ENCODE results near the gene PGA3. TPM values are rescaled to one million over a fixed set of nuclear protein-coding genes. Genes with fewer than 3 reads are reported as not detected.
"Not testable (repeated sequence)": the region's sequence is repeated elsewhere in the genome, so short reads cannot be mapped to it uniquely, and the experiment has no call there.

Gene PGA3
- polyA plus RNA-seq, 1 donor: not detected

DNA sequence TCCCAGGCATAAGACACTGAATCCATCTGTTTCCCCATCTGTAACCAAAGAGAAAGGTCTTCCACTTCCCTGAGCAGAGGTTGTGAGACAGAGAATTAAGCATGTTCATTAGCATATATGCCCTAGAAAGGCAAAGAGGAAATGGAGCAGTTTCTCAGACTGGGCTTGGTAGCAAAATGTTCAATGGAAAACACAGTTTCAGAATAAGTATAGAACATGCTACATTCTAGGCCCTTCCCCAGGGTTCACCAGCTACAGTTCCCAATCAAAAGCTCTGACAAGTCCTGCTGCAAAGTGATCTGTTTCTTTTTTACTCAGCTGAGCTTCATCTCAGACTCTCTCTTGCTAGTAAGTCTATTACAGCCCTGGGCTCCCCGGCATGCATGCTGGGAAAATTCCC, 49.0 kb downstream of the PGA3 start:
- not testable (repeated sequence) for DNase-seq

DNA sequence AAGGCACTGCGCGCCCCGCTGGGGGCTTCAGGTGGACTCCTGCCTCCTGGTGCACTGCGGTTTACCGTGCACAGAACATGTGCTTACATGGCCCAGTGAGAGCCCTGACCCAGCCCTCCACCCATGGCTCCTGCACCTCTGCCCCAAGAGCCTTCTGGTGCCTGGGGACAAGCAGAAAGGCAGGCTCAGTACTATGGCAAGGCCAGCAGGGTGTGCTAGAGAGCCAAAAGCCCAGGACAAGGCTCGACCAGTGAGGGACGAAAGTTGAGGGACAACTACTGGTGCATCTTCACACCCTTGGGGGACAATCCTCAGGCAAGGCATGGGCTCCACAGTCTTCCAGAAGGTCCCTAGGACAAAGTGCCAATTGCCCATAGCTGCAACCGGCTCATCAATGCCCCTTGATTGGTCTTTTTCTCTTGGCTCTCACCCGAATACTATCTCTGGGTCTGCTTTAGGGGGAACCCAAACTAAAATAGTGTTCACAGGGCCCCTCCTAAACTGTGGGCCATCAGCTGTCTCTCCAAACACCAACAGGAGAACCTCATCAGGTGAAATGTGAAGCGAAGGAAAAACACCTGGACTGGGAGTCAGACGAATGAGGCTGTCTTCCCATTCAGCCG, 51.2 kb downstream of the PGA3 start:
- no peak for DNase-seq

DNA sequence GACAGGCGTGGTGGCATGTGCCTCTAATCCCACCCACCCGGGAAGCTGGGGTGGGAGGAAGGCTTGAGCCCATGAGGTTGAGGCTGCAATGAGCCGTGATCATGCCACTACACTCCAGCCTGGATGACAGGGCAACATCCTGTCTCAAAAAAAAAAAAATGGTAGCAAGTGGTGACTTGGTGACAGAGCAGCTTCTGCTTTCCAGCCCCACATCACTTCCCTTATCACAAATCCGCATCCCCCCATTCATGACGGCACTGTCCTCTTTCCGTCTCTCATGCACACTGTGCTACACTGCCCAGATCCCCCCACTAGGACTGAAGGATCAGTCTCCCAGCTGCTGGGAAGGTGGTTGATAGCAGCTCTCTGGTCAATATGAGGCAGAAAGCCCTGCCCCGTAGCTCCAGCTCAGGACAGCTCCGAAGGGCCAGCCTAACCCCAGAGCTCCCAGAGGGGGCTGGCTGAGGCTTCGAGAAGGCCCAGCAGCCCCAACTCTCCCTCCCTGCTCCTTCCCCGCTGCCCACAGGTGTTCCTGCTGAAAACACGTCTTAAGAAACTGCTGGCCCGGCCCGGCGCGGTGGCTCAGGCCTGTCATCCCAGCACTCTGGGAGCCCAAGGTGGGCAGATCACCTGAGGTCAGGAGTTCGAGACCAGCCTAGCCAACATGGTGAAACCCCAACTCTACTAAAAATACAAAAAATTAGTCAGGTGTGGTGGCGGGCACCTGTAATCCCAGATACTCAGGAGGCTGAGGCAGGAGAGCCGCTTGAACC, 53.6 kb downstream of the PGA3 start:
- no peak for DNase-seq

DNA sequence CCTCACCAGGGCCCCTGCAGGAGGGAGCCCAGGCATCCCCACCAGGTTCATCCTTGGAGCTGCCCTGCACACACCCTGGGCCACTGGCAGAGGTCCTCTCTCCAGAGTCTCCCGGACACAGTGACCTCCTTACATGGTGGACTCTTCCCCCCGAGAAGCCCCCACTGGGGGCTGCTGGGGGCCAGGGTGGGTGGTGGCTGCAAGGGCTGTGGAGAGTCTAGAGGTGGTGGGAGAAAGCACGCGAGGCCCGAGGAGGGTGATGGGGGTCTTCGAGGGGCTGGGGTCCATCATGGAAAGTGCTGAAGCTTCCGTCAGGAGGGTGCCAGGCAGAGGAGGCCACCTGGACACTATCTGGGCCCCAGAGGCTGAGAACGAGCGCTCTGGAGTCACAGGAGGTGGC, 55.2 kb downstream of the PGA3 start:
- DNase-seq: no peak

DNA sequence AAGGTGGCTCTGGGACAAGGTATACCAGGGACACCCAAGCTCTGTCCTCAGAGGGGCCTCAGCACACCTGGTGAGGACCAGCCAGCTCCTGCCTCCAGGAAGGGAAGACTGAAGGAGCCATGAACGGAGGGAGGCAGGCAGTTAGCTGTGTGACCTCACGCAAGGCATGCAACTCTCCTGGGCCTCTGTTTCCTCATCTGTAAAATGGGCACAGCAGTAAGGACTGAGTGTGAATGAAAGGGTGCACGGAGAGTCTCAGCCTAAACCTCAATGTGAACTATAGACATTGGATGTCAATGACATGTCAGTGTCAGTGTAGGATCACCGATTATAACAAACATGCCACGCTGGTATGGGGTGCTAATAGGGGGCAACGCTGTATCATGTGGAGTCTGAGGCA, 56.0 kb downstream of the PGA3 start:
- no peak for DNase-seq

Other genes starting within 250 kb of the PGA3 start
- 0.40 TPM for gene CD6, start 231.8 kb upstream of the PGA3 start, polyA plus RNA-seq (ENCODE audit: insufficient read length)
- gene CD5, start 101.0 kb upstream of the PGA3 start, polyA plus RNA-seq (ENCODE audit: insufficient read length): 0.13 TPM
- 22.0 TPM for gene VPS37C, start 42.1 kb upstream of the PGA3 start, polyA plus RNA-seq (ENCODE audit: insufficient read length)
- gene PGA4, start 18.8 kb downstream of the PGA3 start, polyA plus RNA-seq (ENCODE audit: insufficient read length): 0.44 TPM
- 1.1 TPM for gene PGA5, start 37.7 kb downstream of the PGA3 start, polyA plus RNA-seq (ENCODE audit: insufficient read length)
- 4.9 TPM for gene VWCE, start 91.8 kb downstream of the PGA3 start, polyA plus RNA-seq (ENCODE audit: insufficient read length)
- 190 TPM for gene DDB1, start 129.6 kb downstream of the PGA3 start, polyA plus RNA-seq (ENCODE audit: insufficient read length)
- gene TKFC, start 129.7 kb downstream of the PGA3 start, polyA plus RNA-seq (ENCODE audit: insufficient read length): 20.7 TPM
- 16.9 TPM for gene CYB561A3, start 158.4 kb downstream of the PGA3 start, polyA plus RNA-seq (ENCODE audit: insufficient read length)
- 17.8 TPM for gene TMEM138, start 158.9 kb downstream of the PGA3 start, polyA plus RNA-seq (ENCODE audit: insufficient read length)
- 11.2 TPM for gene TMEM216, start 189.1 kb downstream of the PGA3 start, polyA plus RNA-seq (ENCODE audit: insufficient read length)
- gene CPSF7, start 226.5 kb downstream of the PGA3 start, polyA plus RNA-seq (ENCODE audit: insufficient read length): 78.3 TPM
- 29.9 TPM for gene SDHAF2, start 226.6 kb downstream of the PGA3 start, polyA plus RNA-seq (ENCODE audit: insufficient read length)

Measured in hindlimb muscle (tissue), 1 donor.